ENCODE data around the gene EDEM1.
"Not testable (repeated sequence)": the region's sequence is repeated elsewhere in the genome, so short reads cannot be mapped to it uniquely, and the experiment has no call there.

The EDEM1 gene

GRCh38 chr3:5170975-5171374, 16.5 kb upstream of the EDEM1 start:
- TF ChIP-seq CTCF (IDR thresholded peaks at IDR 0.05; ENCODE audit: control insufficient read depth, extremely low read depth, insufficient read depth): no peak
- no peak for DNase-seq (ENCODE audit: low read depth)
- no peak overlapping the region for H3K4me3 ChIP-seq (ENCODE audit: low read depth, low read length)

- TF ChIP-seq CTCF (IDR thresholded peaks at IDR 0.05; ENCODE audit: control insufficient read depth, extremely low read depth, insufficient read depth): no peak
- DNase-seq (ENCODE audit: low read depth): no peak
- H3K4me3 ChIP-seq (ENCODE audit: low read depth, low read length): no peak overlapping the region
Observed at GRCh38 chr3:5172018-5172417, 15.5 kb upstream of the EDEM1 start.

GRCh38 chr3:5179036-5179435, 8.5 kb upstream of the EDEM1 start:
- H3K4me3 ChIP-seq (ENCODE audit: low read depth, low read length); DNase-seq (ENCODE audit: low read depth): not testable (repeated sequence)

GRCh38 chr3:5181469-5182141, 5.9 kb upstream of the EDEM1 start:
- no peak for DNase-seq (ENCODE audit: low read depth)
- no peak for TF ChIP-seq CTCF (IDR thresholded peaks at IDR 0.05; ENCODE audit: control insufficient read depth, extremely low read depth, insufficient read depth)
- no peak overlapping the region for H3K4me3 ChIP-seq (ENCODE audit: low read depth, low read length)

- H3K4me3 ChIP-seq (ENCODE audit: low read depth, low read length); DNase-seq (ENCODE audit: low read depth): not testable (repeated sequence)
Observed at GRCh38 chr3:5183714-5184113, 3.8 kb upstream of the EDEM1 start.

- DNase-seq (ENCODE audit: low read depth): no peak
- H3K4me3 ChIP-seq (ENCODE audit: low read depth, low read length): no peak overlapping the region
- no peak for TF ChIP-seq CTCF (IDR thresholded peaks at IDR 0.05; ENCODE audit: control insufficient read depth, extremely low read depth, insufficient read depth)
Observed at GRCh38 chr3:5184499-5184898, 3.0 kb upstream of the EDEM1 start.

GRCh38 chr3:5185093-5185673, 2.3 kb upstream of the EDEM1 start:
- TF ChIP-seq CTCF (IDR thresholded peaks at IDR 0.05; ENCODE audit: control insufficient read depth, extremely low read depth, insufficient read depth): no peak
- no peak overlapping the region for H3K4me3 ChIP-seq (ENCODE audit: low read depth, low read length)
- no peak for DNase-seq (ENCODE audit: low read depth)

Data from LNCaP clone FGC (cell line).